HG03045 (cell line): ENCODE data around the gene MAMLD1.

Source experiments
- ATAC-seq: cut with Tn5 transposase; IDR thresholded peaks from one replicate; pipeline ENCODE4 v1.9.1; 2021; ENCODE audit warnings: mild to moderate bottlenecking, moderate library complexity; ENCODE audit not compliant: unreplicated experiment

The MAMLD1 gene

GRCh38 chrX:150405006-150405405 is 41.9 kb downstream of the MAMLD1 start:
- ATAC-seq: no peak

GRCh38 chrX:150405576-150405975 is 42.5 kb downstream of the MAMLD1 start:
- no peak for ATAC-seq

- ATAC-seq: no peak
Measured at GRCh38 chrX:150406596-150406995, 43.5 kb downstream of the MAMLD1 start.

- no peak for ATAC-seq
Measured at GRCh38 chrX:150408007-150408406, 44.9 kb downstream of the MAMLD1 start.

GRCh38 chrX:150408561-150408960 is 45.4 kb downstream of the MAMLD1 start:
- ATAC-seq: no peak

GRCh38 chrX:150409486-150409885 is 46.4 kb downstream of the MAMLD1 start:
- no peak for ATAC-seq

- ATAC-seq: no peak
Measured at GRCh38 chrX:150409964-150410363, 46.8 kb downstream of the MAMLD1 start.

- ATAC-seq: no peak
Measured at GRCh38 chrX:150410513-150410912, 47.4 kb downstream of the MAMLD1 start.

GRCh38 chrX:150411656-150412055 is 48.5 kb downstream of the MAMLD1 start:
- no peak for ATAC-seq

- no peak for ATAC-seq
Measured at GRCh38 chrX:150414228-150414627, 51.1 kb downstream of the MAMLD1 start.

GRCh38 chrX:150416469-150416868 is 53.4 kb downstream of the MAMLD1 start:
- ATAC-seq: no peak

GRCh38 chrX:150421816-150422215 is 58.7 kb downstream of the MAMLD1 start:
- ATAC-seq: no peak

GRCh38 chrX:150429594-150429993 is 66.5 kb downstream of the MAMLD1 start:
- no peak for ATAC-seq

GRCh38 chrX:150436195-150436594 is 73.1 kb downstream of the MAMLD1 start:
- ATAC-seq: no peak

GRCh38 chrX:150438165-150438564 is 75.0 kb downstream of the MAMLD1 start:
- no peak for ATAC-seq

- ATAC-seq: no peak
Measured at GRCh38 chrX:150446151-150446550, 83.0 kb downstream of the MAMLD1 start.

- ATAC-seq: no peak
Measured at GRCh38 chrX:150446995-150447394, 83.9 kb downstream of the MAMLD1 start.

GRCh38 chrX:150449313-150449712 is 86.2 kb downstream of the MAMLD1 start:
- no peak for ATAC-seq

- no peak for ATAC-seq
Measured at GRCh38 chrX:150450519-150451177, 87.5 kb downstream of the MAMLD1 start.

GRCh38 chrX:150451953-150452352 is 88.8 kb downstream of the MAMLD1 start:
- ATAC-seq: no peak

- no peak for ATAC-seq
Measured at GRCh38 chrX:150454083-150454482, 91.0 kb downstream of the MAMLD1 start.

GRCh38 chrX:150454508-150455214 is 91.5 kb downstream of the MAMLD1 start:
- no peak for ATAC-seq

- no peak for ATAC-seq
Measured at GRCh38 chrX:150455215-150455608, 92.1 kb downstream of the MAMLD1 start.
